HL-60/S4 (cell line): Measurements from ENCODE around the gene CALD1.

ENCODE experiments used
- in situ Hi-C: fragments of 300-500 bp; cut with MboI; formaldehyde crosslinking; loops from 2 replicates; pipeline ENCODE4 v1.14.3; 2022; ENCODE audit warnings: low sequenced_read_pairs

Gene CALD1, protein sequence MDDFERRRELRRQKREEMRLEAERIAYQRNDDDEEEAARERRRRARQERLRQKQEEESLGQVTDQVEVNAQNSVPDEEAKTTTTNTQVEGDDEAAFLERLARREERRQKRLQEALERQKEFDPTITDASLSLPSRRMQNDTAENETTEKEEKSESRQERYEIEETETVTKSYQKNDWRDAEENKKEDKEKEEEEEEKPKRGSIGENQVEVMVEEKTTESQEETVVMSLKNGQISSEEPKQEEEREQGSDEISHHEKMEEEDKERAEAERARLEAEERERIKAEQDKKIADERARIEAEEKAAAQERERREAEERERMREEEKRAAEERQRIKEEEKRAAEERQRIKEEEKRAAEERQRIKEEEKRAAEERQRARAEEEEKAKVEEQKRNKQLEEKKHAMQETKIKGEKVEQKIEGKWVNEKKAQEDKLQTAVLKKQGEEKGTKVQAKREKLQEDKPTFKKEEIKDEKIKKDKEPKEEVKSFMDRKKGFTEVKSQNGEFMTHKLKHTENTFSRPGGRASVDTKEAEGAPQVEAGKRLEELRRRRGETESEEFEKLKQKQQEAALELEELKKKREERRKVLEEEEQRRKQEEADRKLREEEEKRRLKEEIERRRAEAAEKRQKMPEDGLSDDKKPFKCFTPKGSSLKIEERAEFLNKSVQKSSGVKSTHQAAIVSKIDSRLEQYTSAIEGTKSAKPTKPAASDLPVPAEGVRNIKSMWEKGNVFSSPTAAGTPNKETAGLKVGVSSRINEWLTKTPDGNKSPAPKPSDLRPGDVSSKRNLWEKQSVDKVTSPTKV

GRCh38 chr7:134778941-134779740, at the start of gene CALD1:
Gene CALD1, plus strand, starts transcription at chr7:134779634. Its CDS starts 88,100 bp downstream, at chr7:134867734.
- in situ Hi-C loops, result no loop called here

- in situ Hi-C loops, result no loop called here
Measured at GRCh38 chr7:134729895-134730294, 49.5 kb upstream of the CALD1 start.

DNA sequence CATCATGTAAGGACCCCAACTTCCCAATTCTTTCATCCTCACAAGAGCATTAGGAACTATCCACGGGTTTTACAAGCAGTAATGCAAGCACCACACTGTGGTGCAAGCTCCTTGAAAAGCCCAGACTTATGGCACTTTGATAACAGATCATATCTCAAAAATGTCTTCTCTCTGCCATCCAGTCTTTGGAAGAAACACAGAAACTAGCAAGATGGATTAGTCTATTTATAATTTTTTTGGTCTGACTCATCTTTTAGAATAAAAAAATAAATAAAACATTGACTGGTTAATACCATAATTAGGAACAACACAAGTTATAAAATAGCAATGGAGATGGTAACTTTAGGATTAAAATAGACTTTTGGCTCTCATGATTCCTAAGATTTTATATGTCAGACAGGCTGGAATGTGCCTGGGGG, 49.0 kb upstream of the CALD1 start:
- in situ Hi-C loops, result no loop called here

- in situ Hi-C loops, result no loop called here
Measured at GRCh38 chr7:134731616-134732015, 47.8 kb upstream of the CALD1 start.

DNA sequence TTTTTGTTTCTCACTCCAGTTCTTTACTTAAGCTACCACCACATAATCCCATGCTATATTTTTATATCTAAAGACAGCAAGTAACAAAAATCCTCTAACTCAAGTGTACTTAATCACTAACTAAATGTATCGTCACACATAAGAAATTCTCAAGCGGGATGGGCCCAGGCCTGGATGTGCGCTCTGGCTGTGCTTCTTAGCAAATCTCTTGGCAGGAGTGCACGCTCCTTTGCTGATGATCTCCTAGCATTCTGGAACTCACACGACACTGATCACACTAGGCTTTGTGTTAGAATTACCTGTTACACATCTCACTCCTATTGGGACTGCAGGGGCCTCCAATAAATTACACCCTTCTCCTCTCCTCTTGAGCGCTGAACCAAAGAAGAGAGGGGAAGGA, 46.7 kb upstream of the CALD1 start:
- in situ Hi-C loops, result no loop called here

DNA sequence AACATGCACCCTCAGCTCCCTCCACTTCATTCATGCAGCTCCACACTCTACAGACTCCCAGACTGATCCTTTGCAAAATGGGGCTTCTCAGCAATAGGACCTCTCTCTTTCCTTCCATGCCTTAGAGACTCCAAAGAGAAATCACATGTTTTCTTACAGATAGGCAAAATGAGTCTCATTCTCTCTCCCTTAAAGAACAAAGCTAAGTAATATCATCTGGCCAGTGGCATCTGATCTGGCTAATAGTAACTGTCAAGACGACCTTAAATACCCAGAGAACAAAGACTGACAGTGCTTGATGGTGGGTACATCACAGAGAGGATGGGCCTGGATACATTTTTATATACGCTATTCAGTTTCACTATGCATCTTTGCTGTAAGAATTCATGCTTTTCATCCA, 43.1 kb upstream of the CALD1 start:
- in situ Hi-C loops, result no loop called here

GRCh38 chr7:134737566-134738345, 41.7 kb upstream of the CALD1 start:
- in situ Hi-C loops, result no loop called here

DNA sequence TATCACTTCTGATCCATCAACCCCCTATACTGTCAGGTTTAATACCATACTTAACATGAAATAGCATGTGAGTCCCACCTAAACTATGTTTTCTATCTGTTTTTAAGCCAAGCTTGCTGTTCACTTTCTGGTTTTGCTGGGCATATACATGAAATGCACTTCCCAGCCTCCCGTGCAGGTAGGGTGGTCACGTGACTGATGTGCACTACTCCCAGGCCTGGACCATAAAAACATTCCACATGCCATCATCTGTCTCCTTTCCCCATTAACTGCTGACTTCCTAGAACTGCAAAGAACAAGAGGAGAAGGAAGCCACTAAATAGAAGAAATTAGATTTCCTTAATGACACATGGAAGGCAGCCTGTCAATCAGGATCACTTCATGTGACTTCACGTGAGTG, 40.1 kb upstream of the CALD1 start:
- in situ Hi-C loops, result no loop called here

DNA sequence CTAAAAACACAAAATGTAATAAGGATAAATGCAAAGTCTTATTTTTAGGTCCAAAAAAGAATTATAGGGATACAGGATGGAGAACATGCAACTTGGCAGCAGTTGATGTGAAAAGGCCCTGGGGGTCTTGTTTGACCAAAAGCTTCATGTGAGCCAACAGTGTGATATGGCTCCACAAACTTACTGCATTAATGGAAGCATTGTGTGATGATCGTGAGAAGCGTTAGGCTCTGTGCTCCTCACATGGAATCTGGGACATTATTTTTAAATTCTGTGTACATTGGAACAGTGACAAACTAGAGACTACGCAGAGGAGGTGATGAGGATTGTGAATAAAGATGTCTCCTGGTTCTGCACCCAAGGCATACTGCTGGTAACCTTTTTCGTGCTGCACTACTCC, 39.1 kb upstream of the CALD1 start:
- in situ Hi-C loops, result no loop called here

DNA sequence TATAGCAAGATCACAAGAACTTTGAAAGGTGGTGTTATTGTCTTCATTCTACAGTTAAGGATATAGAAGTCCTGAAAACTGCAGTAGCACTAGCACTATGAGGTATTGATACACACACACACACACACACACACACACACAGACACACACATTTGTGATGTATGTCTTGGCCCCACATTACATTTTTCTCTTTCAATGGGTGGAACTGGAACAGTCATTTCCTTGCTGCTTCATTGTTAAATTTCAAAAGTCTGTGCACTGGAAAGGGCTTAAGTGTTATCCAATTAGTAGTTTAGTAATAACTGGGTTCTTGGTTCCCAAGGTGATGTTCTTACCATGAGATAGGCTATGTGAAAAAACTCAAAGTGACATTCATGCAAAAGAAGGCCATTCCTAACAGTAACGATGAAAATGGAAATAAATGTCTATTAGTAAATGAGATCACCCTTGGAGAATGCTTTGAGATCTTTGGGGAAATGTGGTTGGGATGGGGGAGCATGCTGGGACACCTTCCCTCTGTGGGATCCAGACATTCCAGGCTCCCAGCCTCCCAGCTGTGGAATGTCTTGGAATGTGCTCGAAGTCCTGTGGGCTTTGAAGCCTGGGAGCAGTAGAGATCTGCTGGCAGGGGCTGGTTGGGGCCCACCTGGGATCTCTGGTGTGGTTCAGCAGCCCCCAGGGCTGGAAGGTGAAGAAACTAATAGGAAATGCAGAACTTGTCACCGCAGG, 37.4 kb upstream of the CALD1 start:
- in situ Hi-C loops, result no loop called here

- in situ Hi-C loops, result no loop called here
Measured at GRCh38 chr7:134742688-134743350, 36.6 kb upstream of the CALD1 start.

DNA sequence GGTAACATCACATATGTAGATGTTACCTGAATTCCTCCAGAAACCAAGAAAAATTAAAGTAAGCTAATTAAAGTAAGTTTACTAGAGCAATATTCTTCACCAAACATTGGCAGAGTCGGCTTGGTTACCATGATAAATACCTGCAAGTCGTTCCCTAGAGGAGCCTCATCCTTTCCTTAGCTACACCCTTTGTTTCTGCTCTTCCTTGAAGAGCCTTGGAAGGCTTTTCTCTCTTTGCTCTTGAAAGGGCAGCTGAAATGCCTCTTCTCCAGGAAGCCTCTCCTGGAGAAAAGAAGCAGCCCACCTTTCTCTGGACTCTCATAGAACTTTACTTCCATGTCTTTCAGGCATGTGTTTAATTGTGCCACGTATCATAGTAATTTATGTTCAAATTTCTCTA, 34.9 kb upstream of the CALD1 start:
- in situ Hi-C loops, result no loop called here

DNA sequence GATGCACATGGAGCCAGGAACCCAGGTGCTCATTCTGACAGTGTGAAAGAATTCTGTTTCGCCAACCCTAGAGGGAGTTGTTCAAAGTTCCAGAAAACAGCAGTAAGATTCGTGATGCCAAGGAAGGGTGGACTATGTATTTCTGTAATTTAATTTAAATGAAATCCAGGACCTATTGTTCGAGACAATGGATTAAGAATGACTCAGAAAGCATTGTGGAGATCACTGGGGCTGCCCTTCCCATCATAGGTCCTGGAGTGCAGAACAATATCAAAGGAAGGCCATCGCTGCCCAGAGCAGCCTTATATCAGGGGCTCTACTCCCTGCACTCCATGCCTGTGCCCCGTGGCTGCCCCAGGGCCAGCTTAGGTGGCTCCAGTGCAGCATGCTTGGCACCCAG, 32.1 kb upstream of the CALD1 start:
- in situ Hi-C loops, result no loop called here

- in situ Hi-C loops, result no loop called here
Measured at GRCh38 chr7:134750083-134751062, 29.1 kb upstream of the CALD1 start.

DNA sequence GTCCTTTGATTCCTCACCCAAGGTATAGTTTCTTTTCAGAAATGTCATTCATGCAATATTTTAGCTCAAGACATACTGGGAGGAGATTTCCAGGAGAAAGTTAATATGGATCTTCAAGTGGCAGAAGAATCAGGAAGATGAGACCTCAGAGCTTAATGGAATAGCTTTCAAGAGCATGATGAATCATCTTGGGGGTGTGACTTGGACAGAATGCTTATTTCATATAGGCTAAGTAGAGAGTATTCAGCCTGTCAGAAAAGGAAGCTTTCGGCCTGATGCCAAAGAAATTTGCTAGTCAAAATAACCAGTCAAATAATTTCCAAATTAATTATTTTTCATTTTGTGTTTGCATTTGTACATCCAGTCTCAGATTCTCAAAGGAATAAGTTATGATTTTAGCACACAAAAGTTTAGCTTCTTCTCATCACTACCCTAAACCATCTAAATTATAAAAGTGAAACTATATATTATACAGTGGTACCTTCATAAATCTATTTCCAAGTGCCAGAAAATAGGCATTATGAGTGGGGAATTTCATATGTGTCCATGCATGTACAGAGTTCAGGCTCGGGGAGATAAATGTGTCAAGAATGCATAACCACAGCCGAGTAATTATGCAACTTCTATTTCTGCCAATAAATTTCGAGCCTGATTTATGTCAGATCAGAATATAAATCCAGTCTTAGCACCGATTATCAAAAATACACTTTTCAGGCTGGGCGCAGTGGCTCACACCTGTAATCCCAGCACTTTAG, 27.3 kb upstream of the CALD1 start:
- in situ Hi-C loops, result no loop called here

DNA sequence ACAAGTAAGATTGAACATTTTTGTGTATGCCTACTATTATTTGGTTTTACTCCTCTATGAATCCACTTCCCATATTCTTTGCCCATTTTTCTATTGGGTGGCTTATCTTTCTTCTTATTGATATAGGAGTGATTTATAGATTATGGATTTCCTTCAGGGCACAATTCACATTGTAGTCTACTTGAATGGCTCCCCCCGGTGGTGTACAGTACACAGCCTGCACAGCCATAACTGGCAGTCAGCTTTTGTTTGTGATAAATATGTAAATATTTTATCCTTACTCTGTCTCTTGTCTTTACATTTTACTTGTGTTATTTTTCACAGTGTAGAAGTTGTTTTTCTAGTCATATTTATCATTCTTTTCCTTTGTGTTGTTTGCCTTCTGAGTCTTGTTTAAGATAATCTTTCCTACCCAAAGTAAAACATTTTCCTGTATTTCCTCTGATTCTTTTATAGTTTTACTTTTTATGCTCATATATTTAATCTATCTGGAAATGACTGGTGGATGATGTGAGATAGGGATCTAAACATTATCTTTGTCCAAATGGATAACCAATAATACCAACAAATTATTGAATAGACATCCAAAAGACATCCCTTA, 23.9 kb upstream of the CALD1 start:
- in situ Hi-C loops, result no loop called here

DNA sequence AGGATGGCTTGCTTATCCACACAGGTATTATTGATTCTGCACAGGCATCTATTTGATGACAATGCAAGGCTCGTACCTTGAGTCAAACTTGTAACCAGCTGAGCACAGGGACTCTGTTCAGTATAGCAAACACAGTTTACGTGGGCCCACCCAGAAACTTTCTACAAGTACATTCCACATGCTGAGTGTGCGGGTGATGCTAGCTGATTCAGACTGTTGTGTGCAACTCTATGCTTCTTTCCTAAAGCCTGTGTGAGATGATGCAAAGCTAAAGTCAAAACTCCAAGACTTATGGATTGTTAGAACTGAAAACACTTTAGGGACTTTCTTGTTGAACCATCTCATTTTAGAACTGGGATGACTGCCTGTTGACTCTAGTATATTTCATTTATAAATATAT, 21.5 kb upstream of the CALD1 start:
- in situ Hi-C loops, result no loop called here
